Endothelial cell of umbilical vein (primary cell): Measurements from ENCODE around the gene TM9SF1. TPM values are rescaled to one million over a fixed set of nuclear protein-coding genes. Genes with fewer than 3 reads are reported as not detected.

Source experiments
- BruUV-seq: library from RNA; stranded (reverse); fragments of 400-500 nt; replicated peaks from 2 replicates; lab custom pipeline; 2021; lab: Mats Ljungman, UMichigan
- CTCF ChIA-PET: fragments of 300-600, 350-600 bp; sonication (Branson Sonifier 250); formaldehyde crosslinking; loops from one replicate; lab custom pipeline; 2021; ENCODE audit warnings: antibody characterized with exemption, inconsistent platforms; lab: Charles Lee
- POLR2A ChIA-PET: fragments of 300-600, 350-600 bp; sonication (Branson Sonifier 250); formaldehyde crosslinking; loops from one replicate; lab custom pipeline; 2021; ENCODE audit warnings: antibody characterized with exemption, inconsistent platforms; lab: Charles Lee
- DNase-seq: peaks from one replicate; pipeline ENCODE4 v3.0.0-alpha.2; 2011; ENCODE audit warnings: low read depth, low spot score
- FAIRE-seq: peaks from 2 replicates; lab custom pipeline; 2011; peaks lifted over from hg19 to GRCh38; lab: Jason Lieb, UNC
- H2AFZ ChIP-seq: 2 replicates; pipeline ENCODE4 v1.6.0; 2012; ENCODE audit warnings: low read depth, low read length, control low read depth, inconsistent platforms
- H3K27ac ChIP-seq: 2 replicates; pipeline ENCODE4 v1.5.1; 2011; ENCODE audit warnings: low read depth, mild to moderate bottlenecking, control low read depth, low read length, moderate library complexity; ENCODE audit not compliant: insufficient read depth
- H3K27me3 ChIP-seq, 2 experiments: 2 replicates each; pipeline versions ENCODE4 v1.6.0 to v1.6.1; 2011; ENCODE audit warnings: low read length in 2 of 2, mixed read lengths in 1 of 2; ENCODE audit not compliant: control insufficient read depth in 2 of 2, insufficient read depth in 2 of 2
- H3K36me3 ChIP-seq, 2 experiments: 2 replicates in 1 of 2; 3 replicates in 1 of 2; pipeline ENCODE4 v1.5.1; 2011; ENCODE audit warnings: low read length in 2 of 2, mild to moderate bottlenecking in 1 of 2, moderate library complexity in 1 of 2; ENCODE audit not compliant: control insufficient read depth in 2 of 2, insufficient read depth in 2 of 2; ENCODE audit errors: extremely low read depth in 1 of 2
- H3K4me1 ChIP-seq: 3 replicates; pipeline ENCODE4 v1.5.1; 2011; ENCODE audit warnings: mild to moderate bottlenecking, low read length; ENCODE audit not compliant: control insufficient read depth, insufficient read depth; ENCODE audit errors: extremely low read depth
- H3K4me2 ChIP-seq: 2 replicates; pipeline ENCODE4 v1.6.1; 2011; ENCODE audit warnings: low read length, control low read depth, mixed read lengths; ENCODE audit not compliant: insufficient read depth
- H3K4me3 ChIP-seq, 3 experiments: fragments of 200-600 bp in 1 of 3; sonication (generic), shearing (Covaris generic) in 1 of 3; replicated peaks in 1 of 3; 2 replicates each; pipeline ENCODE4 v1.5.1; 2011 to 2016; ENCODE audit warnings: control low read depth in 3 of 3, low read length in 3 of 3, mild to moderate bottlenecking in 2 of 3, inconsistent platforms in 1 of 3, low read depth in 1 of 3, moderate library complexity in 1 of 3; ENCODE audit not compliant: insufficient read depth in 1 of 3
- H3K79me2 ChIP-seq: 2 replicates; pipeline ENCODE4 v1.6.0; 2012; ENCODE audit warnings: low read length, inconsistent platforms; ENCODE audit not compliant: control insufficient read depth, insufficient read depth
- H3K9ac ChIP-seq: replicated peaks from 2 replicates; pipeline ENCODE3; 2011; ENCODE audit warnings: low read length, control low read depth; ENCODE audit not compliant: insufficient read depth; ENCODE audit errors: extremely low read depth
- H3K9me1 ChIP-seq: replicated peaks from 3 replicates; pipeline ENCODE4 v1.6.0; 2011; ENCODE audit warnings: mild to moderate bottlenecking, low read length; ENCODE audit not compliant: control insufficient read depth, insufficient read depth; ENCODE audit errors: extremely low read depth
- H3K9me3 ChIP-seq: replicated peaks from 2 replicates; pipeline ENCODE4 v1.5.1; 2012; ENCODE audit warnings: low read length, inconsistent platforms; ENCODE audit not compliant: control insufficient read depth, insufficient read depth
- H4K20me1 ChIP-seq: replicated peaks from 2 replicates; pipeline ENCODE3; 2011; ENCODE audit warnings: mild to moderate bottlenecking, low read length; ENCODE audit not compliant: control insufficient read depth, insufficient read depth; ENCODE audit errors: extremely low read depth
- CTCF ChIP-seq, 2 donors: IDR thresholded peaks; 1 replicate in 1 of 2; 2 replicates in 1 of 2; pipeline ENCODE4 v1.5.1; 2011; ENCODE audit warnings: low read length in 2 of 2, mild to moderate bottlenecking in 2 of 2, moderate library complexity in 2 of 2, control low read depth in 1 of 2, inconsistent platforms in 1 of 2, low read depth in 1 of 2; ENCODE audit not compliant: insufficient read depth in 1 of 2; ENCODE audit errors: extremely low read depth in 1 of 2
- EZH2 ChIP-seq: IDR thresholded peaks from 2 replicates; pipeline ENCODE4 v1.6.1; 2012; ENCODE audit warnings: borderline replicate concordance, low read depth, mild to moderate bottlenecking, moderate library complexity, low read length, inconsistent platforms; ENCODE audit not compliant: severe bottlenecking
- FOS ChIP-seq: IDR thresholded peaks from 2 replicates; pipeline ENCODE4 v1.6.1; 2011; ENCODE audit warnings: mild to moderate bottlenecking, low read length, moderate library complexity, borderline replicate concordance; ENCODE audit not compliant: insufficient read depth
- GATA2 ChIP-seq: IDR thresholded peaks from 2 replicates; pipeline ENCODE4 v1.7.0; 2011; ENCODE audit warnings: low read depth, mild to moderate bottlenecking, moderate library complexity, mixed read lengths, low read length; ENCODE audit not compliant: insufficient read length, insufficient read depth
- JUN ChIP-seq: IDR thresholded peaks from 2 replicates; pipeline ENCODE4 v1.6.1; 2011; ENCODE audit warnings: borderline replicate concordance, low read depth; ENCODE audit not compliant: insufficient read length, insufficient read depth
- MAX ChIP-seq: IDR thresholded peaks from 2 replicates; pipeline ENCODE4 v1.6.1; 2011; ENCODE audit not compliant: insufficient read depth, insufficient read length
- MYC ChIP-seq: IDR thresholded peaks from one replicate; pipeline ENCODE4 v1.6.1; 2011; ENCODE audit warnings: mild to moderate bottlenecking, low read depth, low read length
- POLR2A ChIP-seq: IDR thresholded peaks from 2 replicates; pipeline ENCODE4 v1.6.1; 2012; ENCODE audit warnings: low read depth, mild to moderate bottlenecking, control low read depth, low read length
- POLR2AphosphoS5 ChIP-seq: IDR thresholded peaks from 2 replicates; pipeline ENCODE4 v1.6.1; 2012; ENCODE audit warnings: low read depth, mild to moderate bottlenecking, control low read depth, low read length, moderate library complexity; ENCODE audit not compliant: insufficient read depth
- dilution Hi-C: fragments of 300-500 bp; cut with MboI; formaldehyde crosslinking; loops from one replicate; pipeline ENCODE4 v1.15.0; 2019; ENCODE audit warnings: low sequenced_read_pairs; ENCODE audit not compliant: extremely low pct_ligation_motif_present
- intact Hi-C: fragments of 100-400 bp; cut with micrococcal nuclease; formaldehyde crosslinking; loops from one replicate; pipeline ENCODE4 v1.10.0; 2022
- polyA plus RNA-seq, 4 experiments: library from polyadenylated mRNA; depleted of rRNA in 3 of 4; stranded (reverse) in 3 of 4; unstranded in 1 of 4; fragments of >200 nt; gene quantifications; 2 replicates each; pipeline versions ENCODE4 v1.2.1 to v1.2.3, GENCODE V29; 2011 to 2012; ENCODE audit warnings: missing spikeins in 1 of 4
- total RNA-seq: library from RNA; stranded (reverse); gene quantifications from 2 replicates; pipeline ENCODE4 v1.2.3, GENCODE V29; 2021

The TM9SF1 gene
- total and polyA plus RNA-seq, 2 donors (not counting 3 experiments of a cell fraction or from before 2014, with no cell fraction given) = 60.7 to 71.5 TPM

GRCh38 chr14:24190416-24190815 is 4.8 kb downstream of the TM9SF1 start:
- Histone ChIP-seq H2AFZ (no peak overlapping the region), H3K4me2 (no peak overlapping the region), H3K9me3 (no peaks in the 10 kb centered on the region), H3K79me2 (peaks cover 31% of the 10 kb centered on the region), H3K27me3 (no peaks in the 10 kb centered on the region), H3K27ac (no peak overlapping the region), H3K9me1 (no peaks in the 10 kb centered on the region), H3K4me3 (no peak overlapping the region), H3K4me1 (peaks cover 14% of the 10 kb centered on the region), H3K36me3 (peaks cover 5 to 24% of the 10 kb centered on the region in 2 experiments), H4K20me1 (no peaks in the 10 kb centered on the region), H3K9ac (no peak overlapping the region)
- intact Hi-C loops (no loop called here), dilution Hi-C loops (no loop called here)
- CTCF ChIA-PET = no interaction called here
- FAIRE-seq = no peak
- no peak for TF ChIP-seq MAX
- no peak for TF ChIP-seq MYC
- TF ChIP-seq JUN = no peak
- TF ChIP-seq EZH2 = no peak
- no peak for TF ChIP-seq POLR2A
- TF ChIP-seq FOS = no peak
- TF ChIP-seq POLR2AphosphoS5 = no peak
- TF ChIP-seq GATA2 = no peak
- no peak for TF ChIP-seq CTCF (IDR thresholded peaks at IDR 0.05; ENCODE audit: extremely low read depth in 1 of 2, insufficient read depth in 1 of 2, low read depth in 1 of 2, low read length in 2 of 2)
- POLR2A ChIA-PET = no interaction called here
- no peak for DNase-seq
- BruUV-seq = no TSS peak
